ENCODE results near the gene DOCK8. TPM values are rescaled to one million over a fixed set of nuclear protein-coding genes. Genes with fewer than 3 reads are reported as not detected.
"Not testable (repeated sequence)": the region's sequence is repeated elsewhere in the genome, so short reads cannot be mapped to it uniquely, and the experiment has no call there.

DOCK8 gene
- 10 to 100 TPM; 18.4 to 34.1 (median 20.8) TPM for total RNA-seq

DNA sequence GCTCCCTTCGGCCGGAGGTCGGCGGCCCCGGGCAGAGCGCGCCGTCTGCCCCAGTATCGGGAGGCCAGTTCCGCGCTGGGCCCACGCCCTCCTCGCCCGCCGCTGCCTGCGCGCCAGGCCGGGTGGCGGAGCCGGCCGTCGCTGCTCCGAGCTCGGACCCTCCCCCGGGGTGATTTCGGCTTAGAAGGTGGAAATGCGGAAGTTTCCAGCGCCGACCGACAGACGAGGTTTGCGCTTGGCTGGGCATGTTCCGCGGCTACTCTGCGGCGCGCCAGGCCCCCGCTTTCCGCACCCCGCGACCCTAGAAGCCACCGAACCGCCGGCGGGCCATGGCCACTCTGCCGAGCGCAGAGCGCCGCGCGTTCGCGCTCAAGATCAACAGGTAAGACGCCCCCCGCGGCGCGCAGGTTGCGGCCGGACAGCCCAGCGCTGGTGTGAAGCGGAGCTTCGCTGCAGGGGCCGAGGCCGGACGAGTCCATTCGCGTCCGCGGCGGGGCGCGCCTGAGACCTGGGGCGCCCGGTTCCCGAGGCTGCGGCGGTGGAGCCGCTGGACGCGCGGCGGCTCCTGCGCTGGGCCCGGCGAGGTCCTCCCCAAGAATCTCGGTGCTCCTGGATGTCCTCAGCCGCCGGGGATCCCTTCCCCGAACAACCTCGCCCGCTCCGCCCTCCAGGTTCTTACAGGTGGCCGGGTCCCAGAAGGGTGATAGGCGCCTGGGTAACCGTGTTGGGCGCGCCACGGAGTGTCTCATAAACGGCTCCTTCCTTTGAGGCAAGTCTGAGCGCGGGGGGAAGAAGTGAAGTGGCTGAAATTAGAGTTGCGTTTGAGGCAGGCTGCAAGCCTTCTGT lies at the start of gene DOCK8:
Gene DOCK8, plus strand, starts transcription at position 218 of the 846 bp plus-strand sequence. Its CDS starts 112 bp downstream, at position 330.
- intact Hi-C loops (cut with DNase I; ENCODE audit: low total_unique reads) = no loop called here
- no peaks in the 10 kb centered on the region for H3K36me3 ChIP-seq
- no peaks in the 10 kb centered on the region for H3K27me3 ChIP-seq
- H3K27ac ChIP-seq = peak within 1 kb of the TSS; percentile 86 to 93
- DNase-seq (ENCODE audit: low spot score in 2 of 2) = peak; percentile 52 to 70
- H3K4me1 ChIP-seq = peaks cover 0 to 3% of the 10 kb centered on the region in 2 donors
- H3K9me3 ChIP-seq = no peaks in the 10 kb centered on the region
- H3K4me3 ChIP-seq = peak within 1 kb of the TSS; percentile 55 to 81 (median 79)
- TF ChIP-seq, protein P1, sequence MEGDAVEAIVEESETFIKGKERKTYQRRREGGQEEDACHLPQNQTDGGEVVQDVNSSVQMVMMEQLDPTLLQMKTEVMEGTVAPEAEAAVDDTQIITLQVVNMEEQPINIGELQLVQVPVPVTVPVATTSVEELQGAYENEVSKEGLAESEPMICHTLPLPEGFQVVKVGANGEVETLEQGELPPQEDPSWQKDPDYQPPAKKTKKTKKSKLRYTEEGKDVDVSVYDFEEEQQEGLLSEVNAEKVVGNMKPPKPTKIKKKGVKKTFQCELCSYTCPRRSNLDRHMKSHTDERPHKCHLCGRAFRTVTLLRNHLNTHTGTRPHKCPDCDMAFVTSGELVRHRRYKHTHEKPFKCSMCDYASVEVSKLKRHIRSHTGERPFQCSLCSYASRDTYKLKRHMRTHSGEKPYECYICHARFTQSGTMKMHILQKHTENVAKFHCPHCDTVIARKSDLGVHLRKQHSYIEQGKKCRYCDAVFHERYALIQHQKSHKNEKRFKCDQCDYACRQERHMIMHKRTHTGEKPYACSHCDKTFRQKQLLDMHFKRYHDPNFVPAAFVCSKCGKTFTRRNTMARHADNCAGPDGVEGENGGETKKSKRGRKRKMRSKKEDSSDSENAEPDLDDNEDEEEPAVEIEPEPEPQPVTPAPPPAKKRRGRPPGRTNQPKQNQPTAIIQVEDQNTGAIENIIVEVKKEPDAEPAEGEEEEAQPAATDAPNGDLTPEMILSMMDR (IDR thresholded peaks at IDR 0.05) = peak in 1 of 3 donors; percentile 45
- peak in 2 of 3 donors; percentile 13 to 66 for TF ChIP-seq POLR2AphosphoS5 (IDR thresholded peaks at IDR 0.05)
- TF ChIP-seq POLR2A (IDR thresholded peaks at IDR 0.05) = no peak

DNA sequence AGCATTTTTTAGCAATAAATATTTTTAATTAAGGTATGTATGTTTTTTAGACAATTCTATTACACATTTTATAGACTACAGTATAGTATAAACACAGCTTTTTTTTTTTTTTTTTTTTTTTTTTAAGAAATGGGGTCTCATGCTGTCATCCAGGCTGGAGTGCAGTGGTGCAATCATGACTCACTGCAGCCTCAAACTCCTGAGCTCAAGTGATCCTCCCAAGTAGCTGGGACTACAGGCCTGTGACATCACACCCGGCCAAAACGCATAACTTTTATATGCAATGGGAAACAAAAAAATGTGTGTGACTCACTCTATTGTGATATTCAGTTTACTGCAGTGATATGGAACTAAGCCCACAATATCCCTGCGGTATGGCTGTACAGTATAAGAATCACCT lies 44.9 kb upstream of the DOCK8 start:
- H3K27me3 ChIP-seq; H3K9me3 ChIP-seq; H3K36me3 ChIP-seq; H3K4me1 ChIP-seq; H3K4me3 ChIP-seq; H3K27ac ChIP-seq; intact Hi-C loops (cut with DNase I; ENCODE audit: low total_unique reads); DNase-seq (ENCODE audit: low spot score in 2 of 2): not testable (repeated sequence)

DNA sequence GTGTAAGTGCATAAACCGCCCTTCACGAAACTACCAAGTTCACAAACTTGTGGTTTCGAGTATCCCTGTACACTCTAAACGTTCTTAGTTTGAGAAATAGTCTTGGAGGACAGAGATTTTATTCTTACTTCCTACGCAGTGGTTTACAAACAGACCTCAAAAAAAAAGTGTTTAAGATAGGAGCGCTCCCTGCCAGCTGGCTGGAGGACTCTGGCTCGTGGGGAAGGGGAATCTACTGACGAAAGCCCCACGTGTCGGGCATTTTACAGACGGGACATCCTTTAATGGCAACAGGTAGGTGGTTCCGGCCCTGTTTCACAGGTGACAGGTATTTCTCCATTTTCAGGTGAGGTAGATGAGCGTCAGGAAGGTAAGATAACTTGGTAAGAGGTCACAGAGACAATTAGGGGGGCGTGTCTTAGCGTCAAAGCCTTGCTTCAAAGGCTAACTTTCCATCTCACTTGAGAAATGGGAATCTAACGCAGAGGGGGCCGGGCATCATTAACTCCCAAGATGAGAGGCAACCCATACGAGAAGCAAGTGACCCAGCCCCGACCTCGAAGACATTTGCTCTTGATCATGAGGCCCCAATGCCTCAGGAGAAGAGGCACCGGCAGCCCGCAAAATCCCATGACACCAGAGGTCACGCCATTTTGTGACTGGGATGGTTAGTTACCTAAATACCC lies 36.4 kb upstream of the DOCK8 start:
- intact Hi-C loops (cut with DNase I; ENCODE audit: low total_unique reads); H3K27me3 ChIP-seq; H3K9me3 ChIP-seq; H3K36me3 ChIP-seq; H3K4me1 ChIP-seq: not testable (repeated sequence)
- DNase-seq (ENCODE audit: low spot score in 2 of 2) = peak in 1 of 2 donors; percentile 64
- H3K27ac ChIP-seq = peak overlapping the region; percentile 69 to 73
- H3K4me3 ChIP-seq = peak overlapping the region; percentile 37 to 54 (median 45)
- peak in 1 of 3 donors; percentile 27 for TF ChIP-seq POLR2AphosphoS5 (IDR thresholded peaks at IDR 0.05)

DNA sequence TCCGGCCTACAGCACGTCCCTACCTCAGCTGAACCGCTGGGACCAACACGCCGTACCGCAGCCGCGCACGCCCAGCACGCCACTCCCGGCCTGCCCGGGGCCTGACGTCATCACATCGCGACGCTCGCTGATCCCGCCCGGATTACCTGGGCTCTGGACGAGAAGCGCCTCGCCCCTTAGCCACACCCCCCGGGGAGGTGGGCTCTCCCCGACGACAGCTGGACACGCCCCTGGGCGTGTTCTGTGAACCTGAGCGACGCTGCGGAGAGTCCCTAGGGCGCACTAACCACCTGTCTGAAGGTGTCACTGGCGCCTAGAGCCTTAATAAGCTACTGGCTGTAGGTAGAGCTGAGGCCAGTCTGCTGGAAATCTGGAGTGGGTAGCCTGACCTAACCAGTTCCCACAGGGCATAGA lies 35.7 kb upstream of the DOCK8 start, which contains the start of gene ZNG1A:
Gene ZNG1A, minus strand, starts transcription at position 87 of the 414 bp plus-strand sequence. CDS start 87 bp downstream, outside the sequence.
- peak within 1 kb of the TSS; percentile 69 to 73 for H3K27ac ChIP-seq
- H3K4me3 ChIP-seq = peak within 1 kb of the TSS; percentile 37 to 54 (median 45)
- H3K9me3 ChIP-seq; H3K36me3 ChIP-seq; intact Hi-C loops (cut with DNase I; ENCODE audit: low total_unique reads); H3K4me1 ChIP-seq; H3K27me3 ChIP-seq: not testable (repeated sequence)
- DNase-seq (ENCODE audit: low spot score in 2 of 2) = peak; percentile 81 to 86

DNA sequence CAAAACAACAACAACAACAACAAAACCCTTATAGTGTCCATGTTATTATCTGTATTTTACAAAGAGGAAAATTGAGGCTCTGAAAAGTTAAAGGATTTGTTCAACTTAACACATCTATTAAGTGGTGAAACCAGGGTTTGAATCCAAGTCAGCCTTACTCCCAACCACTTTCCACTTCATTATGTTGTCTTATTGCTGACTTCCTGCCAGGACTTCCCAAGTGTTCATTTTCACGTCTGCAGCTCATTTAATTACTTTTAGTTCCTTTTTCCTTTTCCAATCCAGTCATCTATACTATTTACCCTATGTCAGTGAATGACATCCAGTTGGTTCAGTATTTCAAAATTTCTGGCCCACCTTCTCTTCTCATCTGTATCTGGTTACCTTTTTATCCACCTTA lies 15.1 kb upstream of the DOCK8 start:
- intact Hi-C loops (cut with DNase I; ENCODE audit: low total_unique reads) = not testable (repeated sequence)

DNA sequence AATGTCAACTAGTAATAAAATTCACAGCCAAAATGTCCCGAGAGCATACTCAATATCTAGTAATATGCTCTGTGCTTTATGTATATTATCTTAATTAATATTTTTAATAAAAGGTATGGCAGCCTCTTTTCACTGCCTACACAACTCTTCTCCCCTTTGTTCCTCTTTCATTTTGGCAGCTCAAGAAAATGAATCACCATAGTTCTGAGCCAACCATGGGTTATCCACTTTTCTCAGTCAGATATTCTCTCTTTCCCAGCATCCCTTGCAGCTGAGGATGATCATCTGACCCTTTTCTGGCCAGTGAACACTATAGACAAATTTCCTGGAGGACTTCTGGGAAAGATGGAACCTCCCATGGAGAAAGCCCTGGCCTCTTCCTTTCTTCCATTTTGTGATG lies 8.2 kb upstream of the DOCK8 start:
- H3K36me3 ChIP-seq = no peaks in the 10 kb centered on the region
- no peaks in the 10 kb centered on the region for H3K27me3 ChIP-seq
- no peak for DNase-seq (ENCODE audit: low spot score in 2 of 2)
- intact Hi-C loops (cut with DNase I; ENCODE audit: low total_unique reads) = no loop called here
- TF ChIP-seq POLR2AphosphoS5 (IDR thresholded peaks at IDR 0.05) = no peak
- TF ChIP-seq, protein P1 (IDR thresholded peaks at IDR 0.05) = no peak
- no peak for TF ChIP-seq POLR2A (IDR thresholded peaks at IDR 0.05)
- H3K9me3 ChIP-seq = no peaks in the 10 kb centered on the region
- H3K4me1 ChIP-seq = no peaks in the 10 kb centered on the region
- H3K4me3 ChIP-seq = no peak overlapping the region
- no peak overlapping the region for H3K27ac ChIP-seq

More for the DNA sequence above, 15.1 kb upstream of the DOCK8 start:
- not testable (repeated sequence) for H3K27me3 ChIP-seq; H3K9me3 ChIP-seq; H3K4me1 ChIP-seq; H3K36me3 ChIP-seq; H3K4me3 ChIP-seq; H3K27ac ChIP-seq; DNase-seq (ENCODE audit: low spot score in 2 of 2)
